ENCODE measurements around the gene SRSF9. TPM values are rescaled to one million over a fixed set of nuclear protein-coding genes. Genes with fewer than 3 reads are reported as not detected.

SRSF9 gene
- total RNA-seq, 4 donors from 2014 or later: 10.5 to 150 (median 91.1) TPM

DNA sequence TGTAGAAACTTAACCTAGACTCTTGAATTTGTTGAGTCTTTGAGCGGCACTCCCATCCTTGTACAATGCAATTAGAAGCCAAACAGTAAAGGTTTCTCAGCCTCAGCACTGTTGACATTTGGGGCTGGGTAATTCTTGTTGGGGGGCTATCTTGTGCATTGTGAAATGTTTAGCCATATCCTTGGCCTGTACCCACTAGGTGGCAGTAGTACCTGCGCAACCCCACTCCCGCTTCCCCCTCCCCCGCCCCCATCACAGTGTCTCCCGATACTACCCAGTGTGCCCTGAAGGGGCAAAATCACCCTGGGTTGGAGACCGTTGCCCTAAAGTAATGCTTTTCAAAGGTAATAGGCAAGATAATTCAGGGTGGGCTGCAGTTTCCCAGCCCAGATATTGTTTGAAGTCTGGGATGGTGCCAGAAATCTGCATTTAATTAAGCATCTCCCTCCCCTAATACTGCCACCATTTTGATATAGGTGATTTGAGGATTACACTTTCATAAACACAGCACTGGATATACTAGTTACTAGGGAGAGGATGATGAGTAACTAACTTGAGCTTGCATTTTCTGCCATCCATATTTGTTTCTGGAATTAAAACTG, 29.8 kb downstream of the SRSF9 start:
- H3K27ac ChIP-seq: no peak overlapping the region

DNA sequence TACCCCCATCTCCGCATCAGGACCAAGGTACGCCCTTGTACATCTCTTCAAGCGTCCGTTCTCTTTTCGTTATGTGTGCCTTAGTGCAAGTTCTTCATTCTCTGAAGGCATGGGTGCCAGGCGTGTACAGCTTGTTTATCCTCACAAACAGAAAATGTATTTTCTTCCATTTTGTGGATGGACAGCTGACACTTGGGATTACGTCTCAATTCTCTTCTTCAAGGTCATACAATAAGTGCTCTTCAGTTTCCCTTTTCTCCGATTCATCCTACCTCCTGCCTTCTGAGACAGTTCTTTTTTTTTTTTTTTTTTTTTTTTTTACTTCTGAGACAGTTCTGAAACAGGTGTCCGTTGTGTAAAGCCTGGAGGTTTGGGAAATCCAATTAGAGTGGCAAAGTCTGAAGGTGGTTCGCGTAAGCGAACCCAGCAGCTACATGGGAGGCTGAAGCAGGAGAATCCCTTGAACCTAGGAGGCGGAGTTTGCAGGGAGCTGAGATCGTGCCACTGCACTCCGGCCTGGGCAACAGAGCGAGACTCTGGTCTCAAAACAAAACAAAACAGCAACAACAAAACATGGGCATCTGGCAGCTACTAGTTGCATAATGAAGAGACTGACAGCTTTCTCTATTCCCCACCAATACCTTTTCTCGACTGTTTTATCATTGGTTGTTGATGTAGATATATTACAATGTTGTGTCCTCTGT, 30.9 kb downstream of the SRSF9 start:
- TF ChIP-seq CTCF (IDR thresholded peaks at IDR 0.05): no peak
- TF ChIP-seq POLR2A (IDR thresholded peaks at IDR 0.05): no peak
- Histone ChIP-seq H3K36me3 (no peaks in the 10 kb centered on the region), H3K9me3 (no peaks in the 10 kb centered on the region), H3K27me3 (no peaks in the 10 kb centered on the region), H3K4me1 (peaks cover 0 to 7% of the 10 kb centered on the region in 2 donors), H3K27ac (peak overlapping the region; percentile 66 to 84), H3K4me3 (peak overlapping the region; percentile 46 to 61)
- DNase-seq: no peak
- intact Hi-C loops (cut with DNase I; ENCODE audit: low total_unique reads): no loop called here

More for the DNA sequence above, 29.8 kb downstream of the SRSF9 start:
- peaks cover 0 to 7% of the 10 kb centered on the region in 2 donors for H3K4me1 ChIP-seq
- TF ChIP-seq CTCF (IDR thresholded peaks at IDR 0.05): peak; percentile 16 to 51 (median 35)
- TF ChIP-seq POLR2A (IDR thresholded peaks at IDR 0.05): no peak
- H3K4me3 ChIP-seq: no peak overlapping the region
- no peaks in the 10 kb centered on the region for H3K9me3 ChIP-seq
- H3K36me3 ChIP-seq: no peaks in the 10 kb centered on the region
- intact Hi-C loops (cut with DNase I; ENCODE audit: low total_unique reads): no loop called here
- no peaks in the 10 kb centered on the region for H3K27me3 ChIP-seq
- DNase-seq: peak in 1 of 2 donors; percentile 43

DNA sequence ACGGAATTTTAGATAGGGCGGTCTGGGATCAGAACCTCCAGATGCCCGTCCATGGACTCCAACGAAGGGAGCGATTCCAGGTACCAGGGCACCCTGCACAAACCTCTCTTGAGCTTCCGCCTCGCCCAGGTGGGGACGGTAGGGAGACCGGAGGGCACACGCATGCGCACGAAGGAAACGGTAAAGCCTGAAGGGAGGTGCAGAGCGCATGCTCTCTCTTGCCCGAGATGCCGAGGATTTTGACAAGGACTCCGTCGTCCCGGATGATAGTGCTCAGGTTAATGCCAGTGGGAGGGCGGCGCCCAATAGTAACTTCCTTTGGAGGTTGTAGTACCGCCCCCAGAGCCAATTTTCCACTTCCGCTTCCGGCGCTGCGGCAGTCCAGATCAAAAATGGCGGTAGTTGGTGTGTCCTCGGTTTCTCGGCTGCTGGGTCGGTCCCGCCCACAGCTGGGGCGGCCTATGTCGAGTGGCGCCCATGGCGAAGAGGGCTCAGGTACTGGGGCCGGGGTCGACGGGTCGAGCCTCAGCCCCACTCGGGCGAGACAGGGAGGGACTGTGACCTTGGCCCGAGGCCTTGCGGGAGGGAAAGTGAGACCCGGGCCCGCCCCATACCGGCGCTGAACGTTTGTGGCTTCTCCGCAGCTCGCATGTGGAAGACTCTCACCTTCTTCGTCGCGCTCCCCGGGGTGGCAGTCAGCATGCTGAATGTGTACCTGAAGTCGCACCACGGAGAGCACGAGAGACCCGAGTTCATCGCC, 31.6 kb downstream of the SRSF9 start, which contains the start of gene COX6A1:
Gene COX6A1 (plus strand): TSS at position 379 of the 760 bp plus-strand sequence. CDS start 14 bp downstream, at position 393.
- peak in 1 of 2 donors; percentile 23 for TF ChIP-seq POLR2A (IDR thresholded peaks at IDR 0.05)
- TF ChIP-seq CTCF (IDR thresholded peaks at IDR 0.05): peak in 3 of 4 experiments; percentile 12 to 17 (median 14)
- intact Hi-C loops (cut with DNase I; ENCODE audit: low total_unique reads): no loop called here
- peak within 1 kb of the TSS; percentile 46 to 61 for H3K4me3 ChIP-seq
- no peaks in the 10 kb centered on the region for H3K27me3 ChIP-seq
- peak; percentile 93 to 96 for DNase-seq
- no peaks in the 10 kb centered on the region for H3K9me3 ChIP-seq
- no peaks in the 10 kb centered on the region for H3K36me3 ChIP-seq
- peaks cover 0 to 7% of the 10 kb centered on the region in 2 donors for H3K4me1 ChIP-seq
- peak within 1 kb of the TSS; percentile 66 to 84 for H3K27ac ChIP-seq

DNA sequence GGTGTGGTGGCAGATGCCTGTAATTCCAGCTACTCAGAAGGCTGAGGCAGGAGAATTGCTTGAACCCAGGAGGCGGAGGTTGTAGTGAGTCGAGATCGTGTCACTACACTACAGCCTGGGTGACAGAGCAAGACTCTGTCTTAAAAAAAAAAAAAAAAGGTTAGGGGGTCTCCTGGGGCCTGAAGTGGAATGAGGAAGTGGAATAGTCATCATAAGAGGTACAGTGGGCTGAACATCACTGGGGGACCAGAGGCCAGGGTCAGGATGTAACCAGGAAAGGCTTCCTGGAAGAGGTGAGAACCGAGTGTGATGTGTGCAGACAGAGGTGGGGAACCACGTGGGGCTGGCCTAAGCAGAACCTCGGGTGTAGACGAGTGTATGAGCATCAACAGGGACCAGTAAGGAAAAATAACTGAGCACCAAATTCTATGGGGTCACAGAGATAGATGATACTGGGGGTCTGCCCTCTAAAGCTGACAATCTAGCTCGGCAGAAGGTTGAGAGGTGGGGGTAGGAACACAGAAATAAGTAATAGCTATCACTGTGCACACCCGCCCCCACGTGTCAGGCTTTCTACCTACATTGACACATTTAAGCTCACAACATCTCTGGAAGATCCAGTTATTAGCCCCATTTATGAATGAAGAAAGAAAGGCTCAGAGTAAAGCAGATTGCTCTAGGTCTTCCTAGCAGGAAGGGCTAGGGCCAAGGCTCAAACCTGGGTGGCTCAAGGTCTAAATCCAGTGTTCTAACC, 36.6 kb downstream of the SRSF9 start:
- Histone ChIP-seq H3K4me1 (no peaks in the 10 kb centered on the region), H3K27me3 (no peaks in the 10 kb centered on the region), H3K27ac (no peak overlapping the region), H3K9me3 (no peaks in the 10 kb centered on the region), H3K36me3 (no peaks in the 10 kb centered on the region), H3K4me3 (no peak overlapping the region)
- no peak for TF ChIP-seq CTCF (IDR thresholded peaks at IDR 0.05)
- no peak for TF ChIP-seq POLR2A (IDR thresholded peaks at IDR 0.05)
- intact Hi-C loops (cut with DNase I; ENCODE audit: low total_unique reads): no loop called here
- no peak for DNase-seq

Data from uterus (tissue), 4 donors.